ENCODE data around the gene CDC42EP3. TPM values are rescaled to one million over a fixed set of nuclear protein-coding genes. Genes with fewer than 3 reads are reported as not detected.

CDC42EP3 gene
- total and polyA plus RNA-seq, 2 experiments from 2014 or later: 19.3 to 33.0 TPM

DNA sequence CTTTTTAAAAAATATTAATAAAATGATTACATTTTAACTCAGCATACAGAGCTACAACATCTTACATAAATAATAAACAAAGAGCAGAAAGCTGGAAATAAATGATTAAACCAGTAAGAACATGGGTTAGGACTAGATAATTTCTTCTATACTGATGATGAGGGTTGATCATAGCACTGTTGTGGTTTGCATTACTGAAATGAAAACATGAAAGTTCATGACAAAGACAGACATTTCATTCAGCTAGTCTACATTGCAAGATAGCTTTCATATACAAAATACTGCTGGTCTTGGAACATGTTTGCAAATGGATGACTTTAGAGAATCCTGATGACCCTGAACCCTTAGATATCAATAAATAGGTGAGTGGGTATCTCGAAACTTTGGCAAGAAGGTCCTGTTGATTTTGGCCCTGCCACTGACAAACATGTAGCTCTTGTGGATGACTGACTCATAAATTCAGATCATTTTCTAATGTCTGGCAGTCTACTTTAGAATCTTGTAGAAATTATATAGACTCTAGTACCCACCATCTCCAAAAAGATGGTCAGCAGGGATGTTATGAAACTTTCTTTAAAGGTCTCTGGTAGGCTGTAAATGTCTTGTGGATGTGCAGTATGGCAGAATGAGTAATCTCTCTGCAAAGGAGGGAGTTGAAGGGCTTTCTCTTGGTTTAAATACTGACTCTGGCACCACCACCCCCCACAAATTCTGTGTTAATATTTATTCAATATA lies 15.5 kb upstream of the CDC42EP3 start:
- WGBS (ENCODE audit: low lambda C conversion rate, missing lambda C conversion rate): 97% methylated on average over 1 of the region's 1 CpG
- Histone ChIP-seq H3K4me1 (ENCODE audit: insufficient read depth) (peaks cover 14% of the 10 kb centered on the region), H3K27me3 (no peaks in the 10 kb centered on the region), H2AFZ (no peak overlapping the region), H3K79me2 (no peaks in the 10 kb centered on the region), H3K36me3 (replicated peaks; ENCODE audit: insufficient read depth, low read depth) (no peaks in the 10 kb centered on the region), H3K9me2 (replicated peaks; ENCODE audit: insufficient read depth) (no peaks in the 10 kb centered on the region), H4K20me1 (ENCODE audit: insufficient read depth, poor library complexity, severe bottlenecking) (no peaks in the 10 kb centered on the region), H3K9me3 (ENCODE audit: low read depth) (no peaks in the 10 kb centered on the region), H3K4me3 (no peak overlapping the region), H3K4me2 (no peak overlapping the region), H3K27ac (no peak overlapping the region)
- no peak for TF ChIP-seq CTCF (IDR thresholded peaks at IDR 0.05; ENCODE audit: poor library complexity)
- TF ChIP-seq EZH2phosphoT487 (IDR thresholded peaks at IDR 0.05; ENCODE audit: low read depth, severe bottlenecking, unreplicated experiment): no peak
- no peak for TF ChIP-seq EZH2 (IDR thresholded peaks at IDR 0.05; ENCODE audit: borderline replicate concordance)
- DNase-seq (ENCODE audit: low spot score): no peak

DNA sequence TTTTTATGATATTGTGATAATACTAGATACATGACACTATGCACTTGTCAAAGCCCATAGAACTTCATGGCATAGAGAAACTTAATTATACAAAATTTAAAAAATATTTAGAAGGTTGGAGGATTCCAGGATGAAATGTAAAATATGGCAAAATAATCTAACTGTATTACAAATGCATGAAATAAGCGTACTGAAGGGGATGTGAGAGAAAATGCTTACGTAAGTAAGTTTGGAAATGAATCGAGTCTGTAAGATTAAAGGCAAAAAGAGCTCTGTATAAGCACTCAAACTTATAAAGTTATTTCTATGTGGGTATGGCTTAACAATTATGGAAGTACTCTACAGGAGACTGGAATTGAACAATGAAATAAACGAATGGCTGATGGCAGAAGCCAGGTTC lies 13.4 kb upstream of the CDC42EP3 start:
- Histone ChIP-seq H3K9me2 (replicated peaks; ENCODE audit: insufficient read depth) (no peaks in the 10 kb centered on the region), H3K4me1 (ENCODE audit: insufficient read depth) (peaks cover 11% of the 10 kb centered on the region), H3K36me3 (replicated peaks; ENCODE audit: insufficient read depth, low read depth) (no peaks in the 10 kb centered on the region), H2AFZ (no peak overlapping the region), H3K27me3 (no peaks in the 10 kb centered on the region), H3K27ac (no peak overlapping the region), H3K4me3 (no peak overlapping the region), H4K20me1 (ENCODE audit: insufficient read depth, poor library complexity, severe bottlenecking) (no peaks in the 10 kb centered on the region), H3K79me2 (no peaks in the 10 kb centered on the region), H3K4me2 (no peak overlapping the region), H3K9me3 (ENCODE audit: low read depth) (no peaks in the 10 kb centered on the region)
- no peak for TF ChIP-seq EZH2phosphoT487 (IDR thresholded peaks at IDR 0.05; ENCODE audit: low read depth, severe bottlenecking, unreplicated experiment)
- TF ChIP-seq EZH2 (IDR thresholded peaks at IDR 0.05; ENCODE audit: borderline replicate concordance): no peak
- TF ChIP-seq CTCF (IDR thresholded peaks at IDR 0.05; ENCODE audit: poor library complexity): no peak
- 96% methylated on average over 4 of the region's 4 CpGs for WGBS (ENCODE audit: low lambda C conversion rate, missing lambda C conversion rate)
- DNase-seq (ENCODE audit: low spot score): no peak

- WGBS (ENCODE audit: low lambda C conversion rate, missing lambda C conversion rate): 88% methylated on average over 6 of the region's 6 CpGs
- no peaks in the 10 kb centered on the region for H3K9me2 ChIP-seq (replicated peaks; ENCODE audit: insufficient read depth)
- no peak overlapping the region for H3K4me3 ChIP-seq
- no peak for TF ChIP-seq EZH2phosphoT487 (IDR thresholded peaks at IDR 0.05; ENCODE audit: low read depth, severe bottlenecking, unreplicated experiment)
- no peak for TF ChIP-seq EZH2 (IDR thresholded peaks at IDR 0.05; ENCODE audit: borderline replicate concordance)
- no peak for TF ChIP-seq CTCF (IDR thresholded peaks at IDR 0.05; ENCODE audit: poor library complexity)
- H3K4me2 ChIP-seq: no peak overlapping the region
- no peak overlapping the region for H2AFZ ChIP-seq
- no peaks in the 10 kb centered on the region for H3K27me3 ChIP-seq
- no peak overlapping the region for H3K27ac ChIP-seq
- H3K36me3 ChIP-seq (replicated peaks; ENCODE audit: insufficient read depth, low read depth): no peaks in the 10 kb centered on the region
- peaks cover 4% of the 10 kb centered on the region for H3K4me1 ChIP-seq (ENCODE audit: insufficient read depth)
- H3K79me2 ChIP-seq: no peaks in the 10 kb centered on the region
- no peaks in the 10 kb centered on the region for H3K9me3 ChIP-seq (ENCODE audit: low read depth)
- DNase-seq (ENCODE audit: low spot score): no peak
- no peaks in the 10 kb centered on the region for H4K20me1 ChIP-seq (ENCODE audit: insufficient read depth, poor library complexity, severe bottlenecking)
Measured at GRCh38 chr2:37683921-37684780, 12.7 kb upstream of the CDC42EP3 start.

All from hepatocyte (in vitro differentiated cells).